ENCODE data around the gene GOLM1. TPM values are rescaled to one million over a fixed set of nuclear protein-coding genes. Genes with fewer than 3 reads are reported as not detected.

GOLM1 gene
- total and polyA plus RNA-seq, 10 donors = 4.8 to 76.3 (median 48.9) TPM

- Histone ChIP-seq H3K27me3 (replicated peaks in 1 of 7) (no peaks in the 10 kb centered on the region), H3K4me1 (no peaks in the 10 kb centered on the region), H3K36me3 (peaks cover 0 to 28% (median 0%) of the 10 kb centered on the region in 6 donors), H3K4me3 (no peak overlapping the region), H3K27ac (no peak overlapping the region), H3K9me3 (no peaks in the 10 kb centered on the region)
- no peak for DNase-seq
- intact Hi-C loops (cut with DNase I; ENCODE audit: low total_unique reads) = no loop called here
- 69 to 82% (median 74%) methylated on average over 5 of the region's 5 CpGs for WGBS, 5 donors
- TF ChIP-seq POLR2AphosphoS5 (IDR thresholded peaks at IDR 0.05) = no peak
- no peak for TF ChIP-seq POLR2A (IDR thresholded peaks at IDR 0.05)
- TF ChIP-seq, protein P1, sequence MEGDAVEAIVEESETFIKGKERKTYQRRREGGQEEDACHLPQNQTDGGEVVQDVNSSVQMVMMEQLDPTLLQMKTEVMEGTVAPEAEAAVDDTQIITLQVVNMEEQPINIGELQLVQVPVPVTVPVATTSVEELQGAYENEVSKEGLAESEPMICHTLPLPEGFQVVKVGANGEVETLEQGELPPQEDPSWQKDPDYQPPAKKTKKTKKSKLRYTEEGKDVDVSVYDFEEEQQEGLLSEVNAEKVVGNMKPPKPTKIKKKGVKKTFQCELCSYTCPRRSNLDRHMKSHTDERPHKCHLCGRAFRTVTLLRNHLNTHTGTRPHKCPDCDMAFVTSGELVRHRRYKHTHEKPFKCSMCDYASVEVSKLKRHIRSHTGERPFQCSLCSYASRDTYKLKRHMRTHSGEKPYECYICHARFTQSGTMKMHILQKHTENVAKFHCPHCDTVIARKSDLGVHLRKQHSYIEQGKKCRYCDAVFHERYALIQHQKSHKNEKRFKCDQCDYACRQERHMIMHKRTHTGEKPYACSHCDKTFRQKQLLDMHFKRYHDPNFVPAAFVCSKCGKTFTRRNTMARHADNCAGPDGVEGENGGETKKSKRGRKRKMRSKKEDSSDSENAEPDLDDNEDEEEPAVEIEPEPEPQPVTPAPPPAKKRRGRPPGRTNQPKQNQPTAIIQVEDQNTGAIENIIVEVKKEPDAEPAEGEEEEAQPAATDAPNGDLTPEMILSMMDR (IDR thresholded peaks at IDR 0.05 in 8 of 11, conservative IDR thresholded peaks at IDR 0.05 in 3 of 11) = no peak
These were observed 19.4 kb downstream of the GOLM1 start for GRCh38 chr9:86079865-86080469.

GRCh38 chr9:86079421-86079831, 19.9 kb downstream of the GOLM1 start:
- Histone ChIP-seq H3K27ac (no peak overlapping the region), H3K4me3 (no peak overlapping the region), H3K4me1 (no peaks in the 10 kb centered on the region), H3K27me3 (replicated peaks in 1 of 7) (no peaks in the 10 kb centered on the region), H3K9me3 (no peaks in the 10 kb centered on the region), H3K36me3 (peaks cover 0 to 28% (median 0%) of the 10 kb centered on the region in 6 donors)
- 87 to 93% (median 92%) methylated on average over 10 of the region's 10 CpGs for WGBS, 5 donors
- no peak for DNase-seq
- TF ChIP-seq POLR2AphosphoS5 (IDR thresholded peaks at IDR 0.05) (no peak), POLR2A (IDR thresholded peaks at IDR 0.05) (no peak)
- TF ChIP-seq, protein P1 (IDR thresholded peaks at IDR 0.05 in 8 of 11, conservative IDR thresholded peaks at IDR 0.05 in 3 of 11) = no peak
- intact Hi-C loops (cut with DNase I; ENCODE audit: low total_unique reads) = no loop called here

GRCh38 chr9:86078731-86079130, 20.6 kb downstream of the GOLM1 start:
- no peaks in the 10 kb centered on the region for H3K27me3 ChIP-seq (replicated peaks in 1 of 7)
- no peak overlapping the region for H3K27ac ChIP-seq
- DNase-seq = no peak
- peaks cover 0 to 28% (median 0%) of the 10 kb centered on the region in 6 donors for H3K36me3 ChIP-seq
- intact Hi-C loops (cut with DNase I; ENCODE audit: low total_unique reads) = no loop called here
- no peak overlapping the region for H3K4me3 ChIP-seq
- TF ChIP-seq, protein P1 (IDR thresholded peaks at IDR 0.05 in 8 of 11, conservative IDR thresholded peaks at IDR 0.05 in 3 of 11) = no peak
- TF ChIP-seq POLR2A (IDR thresholded peaks at IDR 0.05) = no peak
- no peaks in the 10 kb centered on the region for H3K9me3 ChIP-seq
- no peaks in the 10 kb centered on the region for H3K4me1 ChIP-seq
- 81 to 95% (median 93%) methylated on average over 8 of the region's 8 CpGs for WGBS, 5 donors

DNA sequence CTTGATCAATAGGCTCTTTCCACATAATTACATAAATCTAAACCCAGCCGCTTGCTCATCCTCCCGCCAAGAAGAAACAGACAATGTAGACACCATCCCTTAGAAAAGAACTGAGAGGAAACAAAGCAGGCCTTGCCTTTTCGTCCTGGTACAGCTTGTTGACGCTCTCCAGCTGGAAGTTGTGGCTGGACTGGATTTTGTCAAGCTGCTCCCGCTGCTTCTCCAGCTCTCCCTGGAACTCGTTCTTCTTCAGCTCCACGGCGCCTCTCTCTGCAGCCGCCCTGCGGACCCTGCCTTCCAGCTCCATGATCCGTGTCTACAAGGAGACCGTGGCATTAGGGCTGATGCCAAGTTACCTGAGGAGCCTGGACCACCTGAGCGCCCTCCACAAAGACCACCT, 22.1 kb downstream of the GOLM1 start:
- WGBS, 5 donors = 87 to 93% (median 90%) methylated on average over 13 of the region's 13 CpGs
- Histone ChIP-seq H3K4me3 (no peak overlapping the region), H3K27ac (no peak overlapping the region), H3K27me3 (replicated peaks in 1 of 7) (no peaks in the 10 kb centered on the region), H3K9me3 (no peaks in the 10 kb centered on the region), H3K4me1 (no peaks in the 10 kb centered on the region), H3K36me3 (peaks cover 0 to 28% (median 0%) of the 10 kb centered on the region in 6 donors)
- intact Hi-C loops (cut with DNase I; ENCODE audit: low total_unique reads) = no loop called here
- TF ChIP-seq, protein P1 (IDR thresholded peaks at IDR 0.05 in 8 of 11, conservative IDR thresholded peaks at IDR 0.05 in 3 of 11) = no peak
- TF ChIP-seq POLR2AphosphoS5 (IDR thresholded peaks at IDR 0.05) = no peak
- no peak for TF ChIP-seq POLR2A (IDR thresholded peaks at IDR 0.05)
- no peak for DNase-seq

All from spleen (tissue), 11 donors.